WTC11 (cell line): ENCODE results near the gene CACNA1A. TPM values are rescaled to one million over a fixed set of nuclear protein-coding genes. Genes with fewer than 3 reads are reported as not detected.

Experiments
- ATAC-seq: fragments of 200-7000 bp; cut with Tn5 transposase; 2 replicates; pipeline ENCODE4 v1.10.0; 2021; ENCODE audit warnings: mild to moderate bottlenecking, moderate library complexity
- CTCF ChIA-PET: fragments of 300-600 bp; sonication (Branson Sonifier 250); formaldehyde crosslinking; loops from one replicate; lab custom pipeline; 2021; ENCODE audit warnings: antibody characterized with exemption; lab: Charles Lee
- POLR2A ChIA-PET: fragments of 350-600 bp; sonication (Branson Sonifier 250); formaldehyde crosslinking; loops from one replicate; lab custom pipeline; 2021; ENCODE audit warnings: antibody characterized with exemption; lab: Charles Lee
- DNase-seq: peaks from one replicate; pipeline ENCODE4 v3.0.0; 2021; ENCODE audit warnings: low spot score
- H3K27ac Mint-ChIP-seq: 2 replicates; pipeline ENCODE4 v1.8.0; 2021; ENCODE audit warnings: mixed read lengths
- H3K27me3 Mint-ChIP-seq: 2 replicates; pipeline ENCODE4 v1.8.0; 2021; ENCODE audit warnings: low read depth, mild to moderate bottlenecking, moderate library complexity, mixed read lengths
- H3K36me3 Mint-ChIP-seq: 2 replicates; pipeline ENCODE4 v1.8.0; 2021; ENCODE audit warnings: mixed read lengths
- H3K4me1 Mint-ChIP-seq: 2 replicates; pipeline ENCODE4 v1.8.0; 2022; ENCODE audit warnings: mixed read lengths
- H3K4me3 Mint-ChIP-seq: 2 replicates; pipeline ENCODE4 v1.8.0; 2021; ENCODE audit warnings: mild to moderate bottlenecking, moderate library complexity, mixed read lengths
- H3K9me3 Mint-ChIP-seq: 2 replicates; pipeline ENCODE4 v1.8.0; 2021; ENCODE audit warnings: mixed read lengths
- ETV6 ChIP-seq: sonication (generic); formaldehyde crosslinking; IDR thresholded peaks from 2 replicates; pipeline ENCODE4 v1.8.1; 2022; ENCODE audit warnings: mild to moderate bottlenecking, missing genetic modification reagents
- GABPB1 ChIP-seq: sonication (generic); formaldehyde crosslinking; IDR thresholded peaks from 2 replicates; pipeline ENCODE4 v1.8.1; 2023; ENCODE audit warnings: mild to moderate bottlenecking, missing genetic modification reagents
- RORB ChIP-seq: fragments of 250-450 bp; sonication (Bioruptor Pico); IDR thresholded peaks from 2 replicates; pipeline ENCODE4 v1.9.0; 2021; ENCODE audit warnings: mild to moderate bottlenecking
- total RNA-seq: library from RNA; stranded (reverse); gene quantifications from 3 replicates; pipeline ENCODE4 v1.2.3, GENCODE V29; 2021
- TF ChIP-seq, protein P1 (sequence below): sonication (generic); formaldehyde crosslinking; IDR thresholded peaks from 2 replicates; pipeline ENCODE4 v1.8.1; 2022; ENCODE audit warnings: low read depth, missing genetic modification reagents, borderline replicate concordance
- TF ChIP-seq, protein P2 (sequence below): sonication (generic); formaldehyde crosslinking; IDR thresholded peaks from 2 replicates; pipeline ENCODE4 v1.8.1; 2023; ENCODE audit warnings: mild to moderate bottlenecking, moderate library complexity, missing genetic modification reagents
- TF ChIP-seq, protein P3 (sequence below): sonication (generic); formaldehyde crosslinking; IDR thresholded peaks from 2 replicates; pipeline ENCODE4 v1.8.0; 2023; ENCODE audit warnings: missing genetic modification reagents, mild to moderate bottlenecking, borderline replicate concordance
- TF ChIP-seq, protein P4 (sequence below): sonication (generic); formaldehyde crosslinking; IDR thresholded peaks from 2 replicates; pipeline ENCODE4 v1.8.0; 2023; ENCODE audit warnings: missing genetic modification reagents
- TF ChIP-seq, protein P5 (sequence below): fragments of 200-600 bp; IDR thresholded peaks from 2 replicates; pipeline ENCODE4 v1.8.0; 2022; ENCODE audit warnings: antibody characterized with exemption
- TF ChIP-seq, protein P6 (sequence below): fragments of 250-450 bp; sonication (Bioruptor Pico); IDR thresholded peaks from 2 replicates; pipeline ENCODE4 v1.9.0; 2021; ENCODE audit warnings: mild to moderate bottlenecking
- TF ChIP-seq, protein P7 (sequence below): sonication (generic); formaldehyde crosslinking; IDR thresholded peaks from 2 replicates; pipeline ENCODE4 v1.8.0; 2022; ENCODE audit warnings: mild to moderate bottlenecking, missing genetic modification reagents

The CACNA1A gene
- total RNA-seq, 1 experiment from 2014 or later, result 28.9 TPM

DNA sequence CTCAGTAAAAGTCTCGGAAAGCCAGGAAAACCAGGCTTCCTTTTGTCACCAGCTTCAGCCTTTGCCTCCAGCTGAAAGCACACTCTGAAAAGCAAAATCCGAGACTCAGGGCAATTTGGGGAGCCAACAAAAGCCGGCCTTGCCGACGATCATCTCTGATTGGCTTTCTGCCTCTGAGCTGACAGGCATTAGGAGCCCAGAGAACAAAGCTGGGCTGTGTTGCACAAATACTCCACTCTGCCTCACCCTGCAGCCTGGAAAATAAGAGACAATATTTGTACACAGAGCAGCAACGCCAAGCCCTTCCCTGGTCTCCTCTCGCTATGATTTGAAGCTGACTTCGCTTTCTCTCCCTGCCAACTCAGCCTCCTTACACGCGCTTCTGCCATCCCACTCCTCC, 46.9 kb downstream of the CACNA1A start:
- POLR2A ChIA-PET, result no interaction called here
- ATAC-seq (no peak), DNase-seq (no peak)
- H3K27me3 Mint-ChIP-seq, result no peaks in the 10 kb centered on the region
- H3K9me3 Mint-ChIP-seq, result no peaks in the 10 kb centered on the region
- peak overlapping the region; percentile 60 for H3K27ac Mint-ChIP-seq
- H3K4me1 Mint-ChIP-seq, result peaks cover 44% of the 10 kb centered on the region
- TF ChIP-seq, protein P1, sequence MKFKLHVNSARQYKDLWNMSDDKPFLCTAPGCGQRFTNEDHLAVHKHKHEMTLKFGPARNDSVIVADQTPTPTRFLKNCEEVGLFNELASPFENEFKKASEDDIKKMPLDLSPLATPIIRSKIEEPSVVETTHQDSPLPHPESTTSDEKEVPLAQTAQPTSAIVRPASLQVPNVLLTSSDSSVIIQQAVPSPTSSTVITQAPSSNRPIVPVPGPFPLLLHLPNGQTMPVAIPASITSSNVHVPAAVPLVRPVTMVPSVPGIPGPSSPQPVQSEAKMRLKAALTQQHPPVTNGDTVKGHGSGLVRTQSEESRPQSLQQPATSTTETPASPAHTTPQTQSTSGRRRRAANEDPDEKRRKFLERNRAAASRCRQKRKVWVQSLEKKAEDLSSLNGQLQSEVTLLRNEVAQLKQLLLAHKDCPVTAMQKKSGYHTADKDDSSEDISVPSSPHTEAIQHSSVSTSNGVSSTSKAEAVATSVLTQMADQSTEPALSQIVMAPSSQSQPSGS, result no peak
- no peak for TF ChIP-seq GABPB1
- TF ChIP-seq, protein P2, sequence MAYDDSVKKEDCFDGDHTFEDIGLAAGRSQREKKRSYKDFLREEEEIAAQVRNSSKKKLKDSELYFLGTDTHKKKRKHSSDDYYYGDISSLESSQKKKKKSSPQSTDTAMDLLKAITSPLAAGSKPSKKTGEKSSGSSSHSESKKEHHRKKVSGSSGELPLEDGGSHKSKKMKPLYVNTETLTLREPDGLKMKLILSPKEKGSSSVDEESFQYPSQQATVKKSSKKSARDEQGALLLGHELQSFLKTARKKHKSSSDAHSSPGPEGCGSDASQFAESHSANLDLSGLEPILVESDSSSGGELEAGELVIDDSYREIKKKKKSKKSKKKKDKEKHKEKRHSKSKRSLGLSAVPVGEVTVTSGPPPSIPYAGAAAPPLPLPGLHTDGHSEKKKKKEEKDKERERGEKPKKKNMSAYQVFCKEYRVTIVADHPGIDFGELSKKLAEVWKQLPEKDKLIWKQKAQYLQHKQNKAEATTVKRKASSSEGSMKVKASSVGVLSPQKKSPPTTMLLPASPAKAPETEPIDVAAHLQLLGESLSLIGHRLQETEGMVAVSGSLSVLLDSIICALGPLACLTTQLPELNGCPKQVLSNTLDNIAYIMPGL (CRISPR knock-in tag), result no peak
- TF ChIP-seq, protein P3, sequence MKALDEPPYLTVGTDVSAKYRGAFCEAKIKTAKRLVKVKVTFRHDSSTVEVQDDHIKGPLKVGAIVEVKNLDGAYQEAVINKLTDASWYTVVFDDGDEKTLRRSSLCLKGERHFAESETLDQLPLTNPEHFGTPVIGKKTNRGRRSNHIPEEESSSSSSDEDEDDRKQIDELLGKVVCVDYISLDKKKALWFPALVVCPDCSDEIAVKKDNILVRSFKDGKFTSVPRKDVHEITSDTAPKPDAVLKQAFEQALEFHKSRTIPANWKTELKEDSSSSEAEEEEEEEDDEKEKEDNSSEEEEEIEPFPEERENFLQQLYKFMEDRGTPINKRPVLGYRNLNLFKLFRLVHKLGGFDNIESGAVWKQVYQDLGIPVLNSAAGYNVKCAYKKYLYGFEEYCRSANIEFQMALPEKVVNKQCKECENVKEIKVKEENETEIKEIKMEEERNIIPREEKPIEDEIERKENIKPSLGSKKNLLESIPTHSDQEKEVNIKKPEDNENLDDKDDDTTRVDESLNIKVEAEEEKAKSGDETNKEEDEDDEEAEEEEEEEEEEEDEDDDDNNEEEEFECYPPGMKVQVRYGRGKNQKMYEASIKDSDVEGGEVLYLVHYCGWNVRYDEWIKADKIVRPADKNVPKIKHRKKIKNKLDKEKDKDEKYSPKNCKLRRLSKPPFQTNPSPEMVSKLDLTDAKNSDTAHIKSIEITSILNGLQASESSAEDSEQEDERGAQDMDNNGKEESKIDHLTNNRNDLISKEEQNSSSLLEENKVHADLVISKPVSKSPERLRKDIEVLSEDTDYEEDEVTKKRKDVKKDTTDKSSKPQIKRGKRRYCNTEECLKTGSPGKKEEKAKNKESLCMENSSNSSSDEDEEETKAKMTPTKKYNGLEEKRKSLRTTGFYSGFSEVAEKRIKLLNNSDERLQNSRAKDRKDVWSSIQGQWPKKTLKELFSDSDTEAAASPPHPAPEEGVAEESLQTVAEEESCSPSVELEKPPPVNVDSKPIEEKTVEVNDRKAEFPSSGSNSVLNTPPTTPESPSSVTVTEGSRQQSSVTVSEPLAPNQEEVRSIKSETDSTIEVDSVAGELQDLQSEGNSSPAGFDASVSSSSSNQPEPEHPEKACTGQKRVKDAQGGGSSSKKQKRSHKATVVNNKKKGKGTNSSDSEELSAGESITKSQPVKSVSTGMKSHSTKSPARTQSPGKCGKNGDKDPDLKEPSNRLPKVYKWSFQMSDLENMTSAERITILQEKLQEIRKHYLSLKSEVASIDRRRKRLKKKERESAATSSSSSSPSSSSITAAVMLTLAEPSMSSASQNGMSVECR (CRISPR knock-in tag), result no peak
- no peak for TF ChIP-seq RORB (CRISPR knock-in tag)
- TF ChIP-seq, protein P4, sequence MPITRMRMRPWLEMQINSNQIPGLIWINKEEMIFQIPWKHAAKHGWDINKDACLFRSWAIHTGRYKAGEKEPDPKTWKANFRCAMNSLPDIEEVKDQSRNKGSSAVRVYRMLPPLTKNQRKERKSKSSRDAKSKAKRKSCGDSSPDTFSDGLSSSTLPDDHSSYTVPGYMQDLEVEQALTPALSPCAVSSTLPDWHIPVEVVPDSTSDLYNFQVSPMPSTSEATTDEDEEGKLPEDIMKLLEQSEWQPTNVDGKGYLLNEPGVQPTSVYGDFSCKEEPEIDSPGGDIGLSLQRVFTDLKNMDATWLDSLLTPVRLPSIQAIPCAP (CRISPR knock-in tag), result no peak
- TF ChIP-seq ETV6, result no peak
- TF ChIP-seq, protein P5, sequence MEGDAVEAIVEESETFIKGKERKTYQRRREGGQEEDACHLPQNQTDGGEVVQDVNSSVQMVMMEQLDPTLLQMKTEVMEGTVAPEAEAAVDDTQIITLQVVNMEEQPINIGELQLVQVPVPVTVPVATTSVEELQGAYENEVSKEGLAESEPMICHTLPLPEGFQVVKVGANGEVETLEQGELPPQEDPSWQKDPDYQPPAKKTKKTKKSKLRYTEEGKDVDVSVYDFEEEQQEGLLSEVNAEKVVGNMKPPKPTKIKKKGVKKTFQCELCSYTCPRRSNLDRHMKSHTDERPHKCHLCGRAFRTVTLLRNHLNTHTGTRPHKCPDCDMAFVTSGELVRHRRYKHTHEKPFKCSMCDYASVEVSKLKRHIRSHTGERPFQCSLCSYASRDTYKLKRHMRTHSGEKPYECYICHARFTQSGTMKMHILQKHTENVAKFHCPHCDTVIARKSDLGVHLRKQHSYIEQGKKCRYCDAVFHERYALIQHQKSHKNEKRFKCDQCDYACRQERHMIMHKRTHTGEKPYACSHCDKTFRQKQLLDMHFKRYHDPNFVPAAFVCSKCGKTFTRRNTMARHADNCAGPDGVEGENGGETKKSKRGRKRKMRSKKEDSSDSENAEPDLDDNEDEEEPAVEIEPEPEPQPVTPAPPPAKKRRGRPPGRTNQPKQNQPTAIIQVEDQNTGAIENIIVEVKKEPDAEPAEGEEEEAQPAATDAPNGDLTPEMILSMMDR, result no peak
- TF ChIP-seq, protein P6, sequence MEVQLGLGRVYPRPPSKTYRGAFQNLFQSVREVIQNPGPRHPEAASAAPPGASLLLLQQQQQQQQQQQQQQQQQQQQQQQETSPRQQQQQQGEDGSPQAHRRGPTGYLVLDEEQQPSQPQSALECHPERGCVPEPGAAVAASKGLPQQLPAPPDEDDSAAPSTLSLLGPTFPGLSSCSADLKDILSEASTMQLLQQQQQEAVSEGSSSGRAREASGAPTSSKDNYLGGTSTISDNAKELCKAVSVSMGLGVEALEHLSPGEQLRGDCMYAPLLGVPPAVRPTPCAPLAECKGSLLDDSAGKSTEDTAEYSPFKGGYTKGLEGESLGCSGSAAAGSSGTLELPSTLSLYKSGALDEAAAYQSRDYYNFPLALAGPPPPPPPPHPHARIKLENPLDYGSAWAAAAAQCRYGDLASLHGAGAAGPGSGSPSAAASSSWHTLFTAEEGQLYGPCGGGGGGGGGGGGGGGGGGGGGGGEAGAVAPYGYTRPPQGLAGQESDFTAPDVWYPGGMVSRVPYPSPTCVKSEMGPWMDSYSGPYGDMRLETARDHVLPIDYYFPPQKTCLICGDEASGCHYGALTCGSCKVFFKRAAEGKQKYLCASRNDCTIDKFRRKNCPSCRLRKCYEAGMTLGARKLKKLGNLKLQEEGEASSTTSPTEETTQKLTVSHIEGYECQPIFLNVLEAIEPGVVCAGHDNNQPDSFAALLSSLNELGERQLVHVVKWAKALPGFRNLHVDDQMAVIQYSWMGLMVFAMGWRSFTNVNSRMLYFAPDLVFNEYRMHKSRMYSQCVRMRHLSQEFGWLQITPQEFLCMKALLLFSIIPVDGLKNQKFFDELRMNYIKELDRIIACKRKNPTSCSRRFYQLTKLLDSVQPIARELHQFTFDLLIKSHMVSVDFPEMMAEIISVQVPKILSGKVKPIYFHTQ (CRISPR knock-in tag), result no peak
- TF ChIP-seq, protein P7, sequence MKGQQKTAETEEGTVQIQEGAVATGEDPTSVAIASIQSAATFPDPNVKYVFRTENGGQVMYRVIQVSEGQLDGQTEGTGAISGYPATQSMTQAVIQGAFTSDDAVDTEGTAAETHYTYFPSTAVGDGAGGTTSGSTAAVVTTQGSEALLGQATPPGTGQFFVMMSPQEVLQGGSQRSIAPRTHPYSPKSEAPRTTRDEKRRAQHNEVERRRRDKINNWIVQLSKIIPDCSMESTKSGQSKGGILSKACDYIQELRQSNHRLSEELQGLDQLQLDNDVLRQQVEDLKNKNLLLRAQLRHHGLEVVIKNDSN (CRISPR knock-in tag), result no peak
- peaks cover 7% of the 10 kb centered on the region for H3K36me3 Mint-ChIP-seq
- CTCF ChIA-PET, result interaction anchor here (1.4 to 1.9 kb wide), 3 partner anchors 17 to 116 kb away, joined by 4 to 8 read pairs (median 6); no protein-coding TSS in a partner anchor
- H3K4me3 Mint-ChIP-seq, result peak overlapping the region; percentile 55
